ENCODE measurements around the gene RFX3.
A peak's percentile ranks its signal among the peaks of the same experiment; 100 is the strongest.

RFX3 gene

GRCh38 chr9:3514786-3515185 is 11.0 kb downstream of the RFX3 start:
- Histone ChIP-seq H3K4me2 (ENCODE audit: low read length) (no peak overlapping the region), H3K27me3 (ENCODE audit: control insufficient read depth, low read length) (no peaks in the 10 kb centered on the region), H4K20me1 (ENCODE audit: control insufficient read depth, insufficient read depth, low read depth, low read length) (no peaks in the 10 kb centered on the region), H3K27ac (ENCODE audit: low read depth, low read length) (no peak overlapping the region), H3K4me1 (ENCODE audit: control insufficient read depth, low read length) (peaks cover 59% of the 10 kb centered on the region), H3K4me3 (ENCODE audit: low read length) (no peak overlapping the region), H3K36me3 (ENCODE audit: control insufficient read depth, low read length) (peaks cover 7% of the 10 kb centered on the region; the same call in 1 of the 2 replicates), H3K9me3 (ENCODE audit: control insufficient read depth, insufficient read depth, low read length) (no peaks in the 10 kb centered on the region), H3K79me2 (ENCODE audit: control insufficient read depth, low read length) (peaks cover 77% of the 10 kb centered on the region), H3K9me2 (replicated peaks; ENCODE audit: control insufficient read depth, low read length) (no peaks in the 10 kb centered on the region), H3F3A (ENCODE audit: control insufficient read depth, insufficient read depth) (no peaks in the 10 kb centered on the region; the same call in 1 of the 2 replicates)
- TF ChIP-seq, protein P1, sequence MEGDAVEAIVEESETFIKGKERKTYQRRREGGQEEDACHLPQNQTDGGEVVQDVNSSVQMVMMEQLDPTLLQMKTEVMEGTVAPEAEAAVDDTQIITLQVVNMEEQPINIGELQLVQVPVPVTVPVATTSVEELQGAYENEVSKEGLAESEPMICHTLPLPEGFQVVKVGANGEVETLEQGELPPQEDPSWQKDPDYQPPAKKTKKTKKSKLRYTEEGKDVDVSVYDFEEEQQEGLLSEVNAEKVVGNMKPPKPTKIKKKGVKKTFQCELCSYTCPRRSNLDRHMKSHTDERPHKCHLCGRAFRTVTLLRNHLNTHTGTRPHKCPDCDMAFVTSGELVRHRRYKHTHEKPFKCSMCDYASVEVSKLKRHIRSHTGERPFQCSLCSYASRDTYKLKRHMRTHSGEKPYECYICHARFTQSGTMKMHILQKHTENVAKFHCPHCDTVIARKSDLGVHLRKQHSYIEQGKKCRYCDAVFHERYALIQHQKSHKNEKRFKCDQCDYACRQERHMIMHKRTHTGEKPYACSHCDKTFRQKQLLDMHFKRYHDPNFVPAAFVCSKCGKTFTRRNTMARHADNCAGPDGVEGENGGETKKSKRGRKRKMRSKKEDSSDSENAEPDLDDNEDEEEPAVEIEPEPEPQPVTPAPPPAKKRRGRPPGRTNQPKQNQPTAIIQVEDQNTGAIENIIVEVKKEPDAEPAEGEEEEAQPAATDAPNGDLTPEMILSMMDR (IDR thresholded peaks at IDR 0.05; ENCODE audit: low read depth, low read length, poor library complexity, severe bottlenecking) = no peak
- TF ChIP-seq EZH2phosphoT487 (IDR thresholded peaks at IDR 0.05; ENCODE audit: borderline replicate concordance, low read length) = no peak

DNA sequence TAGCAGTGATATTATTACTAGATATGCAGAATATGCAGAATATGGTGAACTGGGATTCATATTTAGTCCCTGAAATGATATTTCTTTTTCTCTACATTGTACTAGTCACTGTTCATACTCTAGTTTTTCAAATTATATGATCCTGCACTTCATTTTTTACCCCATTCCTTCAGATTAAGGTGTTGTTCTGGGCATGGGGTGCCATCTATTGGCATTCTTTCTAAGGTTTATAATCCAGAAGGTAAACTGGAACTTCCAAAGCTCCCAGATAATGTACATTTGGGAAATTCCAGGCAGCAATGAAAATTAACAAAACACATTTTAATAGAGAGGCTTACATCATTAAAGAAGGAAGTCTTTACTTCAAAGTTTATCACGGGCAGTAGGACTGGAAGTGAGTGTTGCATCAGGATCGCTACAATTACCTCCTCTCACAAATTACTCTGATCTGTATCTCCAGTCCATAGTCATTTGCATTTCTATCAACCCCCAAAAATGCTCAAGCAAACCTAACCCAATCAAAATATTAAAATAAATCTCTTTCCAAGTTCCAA is 12.5 kb downstream of the RFX3 start:
- TF ChIP-seq, protein P1 (IDR thresholded peaks at IDR 0.05; ENCODE audit: low read depth, low read length, poor library complexity, severe bottlenecking) = no peak
- no peak for TF ChIP-seq EZH2phosphoT487 (IDR thresholded peaks at IDR 0.05; ENCODE audit: borderline replicate concordance, low read length)

DNA sequence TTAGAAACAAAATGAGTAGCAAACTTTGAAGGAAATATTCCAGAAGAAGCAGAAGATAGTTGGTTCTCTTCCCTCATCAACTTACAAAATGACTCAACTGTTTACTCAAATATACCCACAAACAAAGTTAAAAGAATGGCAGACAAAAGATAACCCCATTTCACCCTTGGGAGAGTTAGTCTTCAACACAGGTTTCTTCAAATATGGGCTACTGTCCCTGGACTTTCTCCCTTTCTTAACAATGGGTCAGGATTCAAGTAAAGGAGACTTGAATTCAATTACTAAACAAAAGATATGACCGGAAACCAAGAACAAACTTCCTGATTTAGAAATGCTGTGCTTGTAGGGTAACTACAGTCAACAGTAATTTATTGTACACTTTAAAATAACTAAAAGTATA is 14.2 kb downstream of the RFX3 start:
- peaks cover 13% of the 10 kb centered on the region for H3F3A ChIP-seq (ENCODE audit: control insufficient read depth, insufficient read depth)
- peak overlapping the region; percentile 36 for H3K4me3 ChIP-seq (ENCODE audit: low read length)
- H4K20me1 ChIP-seq (ENCODE audit: control insufficient read depth, insufficient read depth, low read depth, low read length) = no peaks in the 10 kb centered on the region
- H3K27ac ChIP-seq (ENCODE audit: low read depth, low read length) = peak overlapping the region; percentile 79
- peaks cover 7% of the 10 kb centered on the region; the same call in 1 of the 2 replicates for H3K36me3 ChIP-seq (ENCODE audit: control insufficient read depth, low read length)
- H3K4me1 ChIP-seq (ENCODE audit: control insufficient read depth, low read length) = peaks cover 76% of the 10 kb centered on the region
- peaks cover 62% of the 10 kb centered on the region for H3K79me2 ChIP-seq (ENCODE audit: control insufficient read depth, low read length)
- H3K9me2 ChIP-seq (replicated peaks; ENCODE audit: control insufficient read depth, low read length) = no peaks in the 10 kb centered on the region
- H3K27me3 ChIP-seq (ENCODE audit: control insufficient read depth, low read length) = no peaks in the 10 kb centered on the region
- TF ChIP-seq, protein P1 (IDR thresholded peaks at IDR 0.05; ENCODE audit: low read depth, low read length, poor library complexity, severe bottlenecking) = no peak
- TF ChIP-seq EZH2phosphoT487 (IDR thresholded peaks at IDR 0.05; ENCODE audit: borderline replicate concordance, low read length) = no peak
- H3K4me2 ChIP-seq (ENCODE audit: low read length) = peak overlapping the region; percentile 97
- no peaks in the 10 kb centered on the region for H3K9me3 ChIP-seq (ENCODE audit: control insufficient read depth, insufficient read depth, low read length)

More for the DNA sequence above, 12.5 kb downstream of the RFX3 start:
- Histone ChIP-seq H3K36me3 (ENCODE audit: control insufficient read depth, low read length) (peaks cover 8% of the 10 kb centered on the region; the same call in 1 of the 2 replicates), H3K79me2 (ENCODE audit: control insufficient read depth, low read length) (peaks cover 79% of the 10 kb centered on the region), H3K27me3 (ENCODE audit: control insufficient read depth, low read length) (no peaks in the 10 kb centered on the region), H3K4me2 (ENCODE audit: low read length) (no peak overlapping the region), H3K4me3 (ENCODE audit: low read length) (no peak overlapping the region), H4K20me1 (ENCODE audit: control insufficient read depth, insufficient read depth, low read depth, low read length) (no peaks in the 10 kb centered on the region), H3K9me2 (replicated peaks; ENCODE audit: control insufficient read depth, low read length) (no peaks in the 10 kb centered on the region), H3F3A (ENCODE audit: control insufficient read depth, insufficient read depth) (peaks cover 3% of the 10 kb centered on the region; the same call in 1 of the 2 replicates), H3K27ac (ENCODE audit: low read depth, low read length) (no peak overlapping the region), H3K9me3 (ENCODE audit: control insufficient read depth, insufficient read depth, low read length) (no peaks in the 10 kb centered on the region), H3K4me1 (ENCODE audit: control insufficient read depth, low read length) (peaks cover 72% of the 10 kb centered on the region)

Measured in DOHH2 (cell line).